HG03060 (cell line): Measurements from ENCODE around the gene NEDD4L.
"Not testable (repeated sequence)": the region's sequence is repeated elsewhere in the genome, so short reads cannot be mapped to it uniquely, and the experiment has no call there.

Experiments
- ATAC-seq: cut with Tn5 transposase; IDR thresholded peaks from one replicate; pipeline ENCODE4 v1.9.1; 2021; ENCODE audit warnings: low read depth, moderate number of reproducible peaks; ENCODE audit not compliant: unreplicated experiment

The NEDD4L gene

DNA sequence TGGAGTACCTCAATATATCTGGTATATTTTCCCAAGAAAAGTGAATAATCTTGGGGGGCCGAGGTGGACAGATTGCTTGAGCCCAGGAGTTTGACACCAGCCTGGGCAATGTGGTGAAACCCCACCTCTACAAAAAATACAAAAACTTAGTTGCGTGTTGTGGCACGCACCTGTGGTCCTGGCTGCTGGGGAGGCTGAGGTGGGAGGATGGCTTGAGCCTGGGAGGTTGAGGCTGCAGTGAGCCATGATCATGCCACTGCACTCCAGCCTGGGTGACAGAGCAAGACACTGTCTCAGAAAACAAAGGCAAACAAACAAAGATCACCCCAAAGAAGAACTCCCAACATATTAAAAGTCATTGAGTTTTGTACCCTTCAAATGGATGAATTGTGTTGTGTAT, 6.9 kb downstream of the NEDD4L start:
- not testable (repeated sequence) for ATAC-seq

DNA sequence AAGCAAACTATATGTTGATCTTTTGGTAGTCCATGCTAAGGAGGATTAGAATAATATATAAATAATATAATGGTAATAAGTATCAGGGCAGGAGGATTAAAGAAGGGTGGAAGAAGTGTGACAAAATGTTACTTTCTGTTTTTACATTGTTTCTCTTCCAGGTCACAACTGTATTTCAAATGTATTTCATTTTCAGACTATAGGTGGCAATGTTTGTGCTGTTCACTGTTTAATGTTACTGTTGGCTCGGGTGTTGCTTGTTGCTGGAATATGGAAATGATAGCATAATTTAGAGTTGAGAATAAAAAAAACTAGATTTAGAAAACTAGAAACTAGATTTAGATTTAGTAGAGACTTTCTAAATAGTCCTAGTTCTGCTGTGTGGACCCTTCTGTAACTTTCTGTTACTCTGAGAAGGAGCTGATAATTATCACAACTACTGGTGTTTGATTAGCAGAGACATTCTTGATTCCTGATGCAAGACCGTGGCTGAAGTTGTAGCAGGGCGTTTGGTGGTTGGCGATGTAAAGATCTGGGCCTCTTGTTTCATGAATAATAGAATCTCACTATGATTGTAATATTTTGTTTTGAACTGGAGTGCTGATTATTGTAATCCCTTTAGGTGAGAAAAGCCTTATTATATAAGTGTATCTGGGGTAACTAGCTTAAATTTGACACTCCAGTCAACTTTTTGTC, 7.9 kb downstream of the NEDD4L start:
- ATAC-seq = no peak

DNA sequence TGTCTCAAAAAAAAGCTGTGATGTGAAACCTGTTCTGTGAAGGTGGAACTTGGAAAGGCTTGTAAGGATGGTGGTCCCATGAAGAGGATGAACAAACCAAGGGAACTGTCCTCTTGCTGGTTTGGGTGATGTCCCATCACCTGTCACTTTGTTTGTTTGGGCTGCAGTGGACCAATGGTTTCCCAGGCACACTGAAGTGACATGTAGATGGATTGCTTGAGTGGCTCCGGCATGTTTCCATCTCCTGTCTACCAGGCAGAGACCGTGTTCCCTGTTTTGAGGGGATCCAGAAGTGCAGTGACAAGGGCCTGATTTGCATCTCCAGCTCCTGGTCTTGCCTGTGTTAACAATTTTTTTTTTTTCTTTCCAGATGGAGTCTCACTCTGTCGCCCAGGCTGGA, 8.9 kb downstream of the NEDD4L start:
- ATAC-seq = no peak

DNA sequence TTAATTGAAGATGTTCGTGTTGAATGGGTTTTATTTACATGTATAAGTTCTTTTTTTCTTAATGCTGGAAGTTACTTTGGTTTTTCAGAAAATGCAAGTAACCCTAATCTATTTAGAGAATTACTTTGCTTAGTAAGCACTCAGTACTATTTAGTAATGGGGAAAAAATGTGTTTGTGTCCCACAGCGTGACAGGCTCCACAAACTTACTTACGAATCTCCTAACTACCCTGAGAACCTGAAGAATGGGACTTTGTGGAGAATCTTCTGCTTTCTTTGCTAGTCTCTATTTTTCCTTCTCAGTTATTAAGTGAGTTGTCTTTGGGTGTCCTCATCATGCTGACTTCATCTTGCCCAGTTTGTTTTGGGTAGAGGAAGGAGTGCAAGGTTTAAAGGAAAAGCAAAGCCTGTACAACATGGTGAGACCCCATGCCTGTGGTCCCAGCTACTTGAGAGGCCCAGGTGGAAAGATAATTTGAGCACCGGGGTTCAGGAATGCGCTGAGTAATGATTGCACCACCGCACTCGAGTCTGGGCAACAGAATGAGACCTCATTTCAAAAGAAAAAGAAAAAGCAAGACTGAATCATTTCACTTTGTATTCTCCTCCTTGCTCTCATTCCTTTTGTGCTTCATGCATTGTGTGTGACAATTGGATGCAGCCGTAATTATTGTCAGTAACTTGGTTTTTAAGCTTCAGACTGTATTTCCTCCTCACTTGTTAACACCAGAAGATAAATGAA, 10.2 kb downstream of the NEDD4L start:
- ATAC-seq = no peak

GRCh38 chr18:58055890-58056558, 12.0 kb downstream of the NEDD4L start:
- ATAC-seq = no peak

GRCh38 chr18:58056852-58057251, 12.8 kb downstream of the NEDD4L start:
- no peak for ATAC-seq

GRCh38 chr18:58057291-58057965, 13.4 kb downstream of the NEDD4L start:
- ATAC-seq = no peak

DNA sequence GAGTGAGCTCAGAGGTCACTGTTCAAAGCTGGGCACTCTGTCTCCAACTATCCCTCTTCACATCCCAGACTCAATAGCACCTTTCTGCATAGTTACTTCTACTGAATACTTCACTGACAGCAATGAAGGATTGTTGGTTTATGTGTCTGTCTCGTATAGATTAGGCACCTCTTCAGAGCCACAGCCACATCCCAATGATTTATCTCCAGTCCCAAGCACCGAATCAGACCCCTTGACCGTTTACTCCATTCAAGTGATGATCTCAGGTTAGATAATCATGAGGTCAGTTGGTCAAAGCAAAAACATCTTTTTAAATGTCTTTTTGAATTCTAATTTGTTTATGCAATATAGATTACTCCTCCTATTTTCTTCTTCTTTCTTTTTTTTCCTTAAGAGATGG, 14.7 kb downstream of the NEDD4L start:
- no peak for ATAC-seq

- ATAC-seq = no peak
These were observed 16.2 kb downstream of the NEDD4L start for GRCh38 chr18:58060254-58060653.

GRCh38 chr18:58061349-58061748, 17.3 kb downstream of the NEDD4L start:
- ATAC-seq = no peak

GRCh38 chr18:58064406-58064998, 20.5 kb downstream of the NEDD4L start:
- no peak for ATAC-seq

DNA sequence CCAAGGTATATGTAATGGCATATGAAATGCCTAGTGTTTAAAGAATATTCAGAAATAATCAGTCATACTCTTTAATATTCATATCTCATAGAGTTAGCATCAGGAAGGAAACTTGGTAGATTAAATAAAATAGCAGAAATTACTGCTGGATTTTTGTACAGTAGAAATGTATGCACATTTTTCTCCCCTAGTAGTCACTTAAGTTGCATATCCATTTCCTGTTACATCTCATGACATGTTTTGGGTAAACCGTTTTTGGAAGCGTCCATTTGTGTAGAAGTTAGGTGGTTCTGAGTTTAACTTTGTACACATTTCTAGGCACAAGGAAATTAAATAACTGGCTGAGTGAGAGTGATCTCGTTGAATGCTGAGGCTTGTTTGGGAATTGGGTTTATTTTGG, 21.9 kb downstream of the NEDD4L start:
- ATAC-seq = no peak

DNA sequence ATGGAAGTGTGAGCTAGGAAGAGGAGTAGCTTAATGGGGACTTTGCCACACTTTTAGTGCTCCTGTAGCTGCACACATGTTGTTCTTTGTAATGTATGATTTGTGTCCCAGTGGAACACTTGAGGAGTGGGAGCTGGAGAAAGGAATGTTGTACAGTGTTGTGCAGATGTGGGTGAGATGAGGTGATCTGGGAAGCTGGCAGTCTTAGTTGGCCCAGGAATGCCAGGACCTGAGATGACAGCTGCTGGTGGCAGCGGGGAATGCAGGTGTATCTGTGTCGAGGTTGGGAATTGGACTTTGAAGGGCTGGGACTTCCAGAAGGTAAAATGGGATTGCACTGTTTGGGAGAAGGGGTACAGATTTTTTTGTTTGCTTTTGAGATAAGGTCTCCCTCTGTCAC, 23.6 kb downstream of the NEDD4L start:
- ATAC-seq = no peak

GRCh38 chr18:58069099-58069498, 25.1 kb downstream of the NEDD4L start:
- no peak for ATAC-seq

DNA sequence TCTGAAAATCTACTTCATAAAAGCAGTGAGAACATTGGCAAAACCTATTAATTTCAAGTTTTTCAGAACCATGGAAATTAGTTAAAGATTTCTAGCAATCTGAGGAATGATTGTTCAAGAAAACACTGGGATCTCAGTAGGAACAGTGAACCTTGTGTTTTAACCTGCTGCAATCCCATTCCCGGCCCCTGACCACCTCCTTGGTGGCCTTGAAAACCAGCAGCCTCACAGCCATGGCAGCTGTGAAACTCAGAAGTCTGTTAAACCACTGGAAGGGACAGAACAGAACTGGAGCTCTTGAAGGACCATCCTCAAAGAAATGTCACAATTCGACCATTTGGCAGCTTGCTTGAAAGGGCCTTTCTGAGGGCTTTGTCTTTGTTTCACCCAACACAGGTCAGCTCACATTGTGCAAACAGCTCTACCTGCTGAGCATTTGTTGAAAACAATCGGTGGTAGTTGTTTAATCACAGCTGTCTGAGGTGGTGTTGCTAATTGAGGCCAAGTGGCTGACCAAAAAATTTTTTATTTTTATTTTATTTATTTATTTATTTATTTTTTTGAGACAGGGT, 25.8 kb downstream of the NEDD4L start:
- ATAC-seq = no peak

- ATAC-seq = no peak
These were observed 32.0 kb downstream of the NEDD4L start for GRCh38 chr18:58076052-58076451.

GRCh38 chr18:58077329-58077728, 33.3 kb downstream of the NEDD4L start:
- ATAC-seq = no peak

DNA sequence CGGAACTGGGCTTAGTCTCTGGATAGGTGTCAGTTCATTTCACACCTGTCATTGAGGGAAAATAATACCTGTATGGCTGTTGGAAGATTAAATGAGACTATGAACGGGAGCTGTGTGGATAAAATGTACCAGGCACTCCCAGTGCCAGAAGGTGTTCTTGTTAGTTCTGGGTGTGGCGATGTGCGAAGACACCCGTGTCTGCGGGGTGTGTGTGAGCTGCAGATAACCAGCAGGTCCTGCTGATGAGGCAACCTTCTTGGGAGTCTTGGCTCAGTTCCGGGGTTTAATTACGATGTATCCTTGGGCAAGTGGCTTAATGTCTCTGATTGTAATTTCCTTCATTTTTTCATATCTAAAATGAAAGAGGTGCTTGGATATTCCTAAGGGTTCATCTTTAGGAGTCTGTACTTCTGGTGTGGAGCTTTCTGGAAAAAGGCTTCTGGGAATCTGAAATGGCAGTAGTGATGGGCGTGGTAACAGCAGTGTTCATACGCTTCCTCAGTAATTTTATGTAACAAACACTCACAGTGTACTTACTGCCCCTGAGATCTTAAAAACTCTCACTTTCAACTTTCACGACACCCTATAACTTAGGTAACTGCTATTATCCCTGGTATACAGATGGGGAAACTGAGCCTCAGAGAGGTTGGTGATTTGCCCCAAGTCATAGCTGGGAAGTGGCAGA, 35.0 kb downstream of the NEDD4L start:
- no peak for ATAC-seq

DNA sequence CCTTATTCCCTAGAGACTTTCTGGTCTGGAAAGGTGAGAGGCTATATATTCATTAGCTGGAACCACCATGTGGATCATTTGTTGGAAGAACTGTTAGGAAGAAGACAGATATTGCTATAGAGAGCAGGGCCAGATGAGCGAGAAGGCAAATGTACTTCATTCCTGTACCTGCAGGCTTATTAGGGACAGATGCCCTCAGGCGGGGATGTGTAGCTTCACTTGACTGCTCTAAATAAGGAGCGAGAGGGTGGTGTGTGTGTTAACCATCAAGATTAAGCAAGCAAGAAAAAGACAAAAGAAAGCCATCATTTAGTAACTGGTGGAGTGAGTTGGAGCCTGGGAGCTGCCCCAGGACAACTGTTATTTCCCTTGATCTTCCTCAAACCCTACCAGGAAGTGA, 36.4 kb downstream of the NEDD4L start:
- no peak for ATAC-seq
